ENCODE measurements around the gene ERCC2. TPM values are rescaled to one million over a fixed set of nuclear protein-coding genes. Genes with fewer than 3 reads are reported as not detected.

Gene ERCC2
- total RNA-seq, 1 experiment from 2014 or later = 102 TPM

- Mint-ChIP-seq H3K9me3 (peaks cover 8% of the 10 kb centered on the region), H3K4me1 (peaks cover 13% of the 10 kb centered on the region), H3K4me3 (no peak overlapping the region), H3K27ac (no peak overlapping the region), H3K36me3 (no peaks in the 10 kb centered on the region; the same call in 1 of the 2 replicates), H3K27me3 (ENCODE audit: low read depth) (peaks cover 65% of the 10 kb centered on the region)
- DNase-seq (ENCODE audit: low spot score) (no peak), ATAC-seq (no peak)
- ChIA-PET POLR2A (interaction anchor here (0.6 kb wide), 1 partner anchor 161 kb away, joined by 4 read pairs; no protein-coding TSS in a partner anchor), CTCF (interaction anchor here (0.6 to 1.2 kb wide), 7 partner anchors 15 to 1772 kb away, joined by 3 to 12 read pairs (median 4); partner anchors contain the start of genes BLOC1S3 and TRAPPC6A)
- TF ChIP-seq ZNF423 (CRISPR knock-in tag; IDR thresholded peaks at IDR 0.05) (no peak), AFF4 (CRISPR knock-in tag; IDR thresholded peaks at IDR 0.05; ENCODE audit: borderline replicate concordance) (no peak), ZBTB21 (CRISPR knock-in tag; IDR thresholded peaks at IDR 0.05; ENCODE audit: borderline replicate concordance) (no peak), ERG (CRISPR knock-in tag; IDR thresholded peaks at IDR 0.05) (no peak), FOXK1 (CRISPR knock-in tag; IDR thresholded peaks at IDR 0.05) (no peak), NFATC4 (CRISPR knock-in tag; IDR thresholded peaks at IDR 0.05) (no peak), MYBL2 (CRISPR knock-in tag; IDR thresholded peaks at IDR 0.05) (no peak), ZNF396 (CRISPR knock-in tag; IDR thresholded peaks at IDR 0.05; ENCODE audit: borderline replicate concordance) (no peak), KAT7 (CRISPR knock-in tag; IDR thresholded peaks at IDR 0.05; ENCODE audit: borderline replicate concordance) (no peak), JUN (CRISPR knock-in tag; IDR thresholded peaks at IDR 0.05) (no peak), HMGA2 (CRISPR knock-in tag; IDR thresholded peaks at IDR 0.05) (no peak), ZNF121 (CRISPR knock-in tag; IDR thresholded peaks at IDR 0.05) (no peak)
Observed at GRCh38 chr19:45307361-45307760, 63.0 kb downstream of the ERCC2 start.

- Mint-ChIP-seq H3K4me3 (no peak overlapping the region), H3K4me1 (peaks cover 13% of the 10 kb centered on the region), H3K36me3 (no peaks in the 10 kb centered on the region; the same call in 1 of the 2 replicates), H3K9me3 (peaks cover 8% of the 10 kb centered on the region), H3K27ac (no peak overlapping the region), H3K27me3 (ENCODE audit: low read depth) (peaks cover 62% of the 10 kb centered on the region)
- DNase-seq (ENCODE audit: low spot score) (peak; percentile 63), ATAC-seq (peak; percentile 31)
- CTCF ChIA-PET = interaction anchor here (0.9 to 1.1 kb wide), 4 partner anchors 20 to 163 kb away, joined by 3 to 4 read pairs (median 4); partner anchors contain the start of gene TRAPPC6A
- TF ChIP-seq ZBTB43 (CRISPR knock-in tag; IDR thresholded peaks at IDR 0.05) = no peak
- TF ChIP-seq ETV6 (CRISPR knock-in tag; IDR thresholded peaks at IDR 0.05) = no peak
- TF ChIP-seq PRRX2 (CRISPR knock-in tag; IDR thresholded peaks at IDR 0.05) = no peak
- no peak for TF ChIP-seq MXD4 (CRISPR knock-in tag; IDR thresholded peaks at IDR 0.05; ENCODE audit: borderline replicate concordance)
- TF ChIP-seq ZMAT4 (CRISPR knock-in tag; IDR thresholded peaks at IDR 0.05) = no peak
- POLR2A ChIA-PET = no interaction called here
Observed at GRCh38 chr19:45306518-45307027, 63.8 kb downstream of the ERCC2 start.
